ENCODE results near the gene KCNJ11.

Gene KCNJ11

GRCh38 chr11:17350455-17351171 lies 37.8 kb downstream of the KCNJ11 start:
- no peak overlapping the region for H3K4me3 ChIP-seq (ENCODE audit: low read depth, low read length)
- TF ChIP-seq CTCF (IDR thresholded peaks at IDR 0.05; ENCODE audit: low read depth, low read length), result no peak
- no peak for DNase-seq (ENCODE audit: low read depth, low spot score)
- in situ Hi-C loops (cut with HindIII; ENCODE audit: low sequenced_read_pairs), result no loop called here

- DNase-seq (ENCODE audit: low read depth, low spot score), result no peak
- in situ Hi-C loops (cut with HindIII; ENCODE audit: low sequenced_read_pairs), result no loop called here
- no peak for TF ChIP-seq CTCF (IDR thresholded peaks at IDR 0.05; ENCODE audit: low read depth, low read length)
- no peak overlapping the region for H3K4me3 ChIP-seq (ENCODE audit: low read depth, low read length)
Observed at GRCh38 chr11:17347676-17348075, 40.8 kb downstream of the KCNJ11 start.

- no peak for TF ChIP-seq CTCF (IDR thresholded peaks at IDR 0.05; ENCODE audit: low read depth, low read length)
- DNase-seq (ENCODE audit: low read depth, low spot score), result peak; percentile 83
- no peak overlapping the region for H3K4me3 ChIP-seq (ENCODE audit: low read depth, low read length)
- in situ Hi-C loops (cut with HindIII; ENCODE audit: low sequenced_read_pairs), result no loop called here
Observed at GRCh38 chr11:17343907-17344306, 44.6 kb downstream of the KCNJ11 start.

- in situ Hi-C loops (cut with HindIII; ENCODE audit: low sequenced_read_pairs), result no loop called here
- no peak overlapping the region for H3K4me3 ChIP-seq (ENCODE audit: low read depth, low read length)
- no peak for TF ChIP-seq CTCF (IDR thresholded peaks at IDR 0.05; ENCODE audit: low read depth, low read length)
- DNase-seq (ENCODE audit: low read depth, low spot score), result peak; percentile 2
Observed at GRCh38 chr11:17343257-17343656, 45.2 kb downstream of the KCNJ11 start.
